Measurements from ENCODE around the gene PPA2.

GRCh38 chr4:105373324-105373723, 100.5 kb downstream of the PPA2 start:
- no peak for TF ChIP-seq CTCF (IDR thresholded peaks at IDR 0.05)
- TF ChIP-seq POLR2AphosphoS5 (IDR thresholded peaks at IDR 0.05), result no peak

Measured in prostate gland (tissue), 2 donors.